ENCODE results near the gene FBXO7. TPM values are rescaled to one million over a fixed set of nuclear protein-coding genes. Genes with fewer than 3 reads are reported as not detected.

Gene FBXO7
- total RNA-seq, 1 donor from 2014 or later, result 105 TPM

DNA sequence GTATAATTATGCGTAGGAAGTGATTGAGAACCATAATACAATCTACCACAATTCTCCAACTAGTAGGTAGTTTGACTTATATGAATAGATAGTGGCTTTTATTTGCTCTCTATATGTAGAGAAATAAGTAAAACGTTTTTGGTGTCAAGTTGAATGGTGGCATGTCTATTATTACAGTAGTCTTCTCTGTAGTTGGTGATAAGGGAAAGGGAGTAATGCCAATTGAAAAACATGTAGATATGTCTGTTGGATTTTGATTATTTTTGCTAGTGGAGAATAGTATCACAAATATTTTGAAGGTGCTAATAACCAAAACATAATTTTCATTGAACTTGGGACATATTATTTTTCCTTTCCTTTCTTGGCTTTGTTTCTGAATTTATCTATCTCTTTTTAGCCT, 17.5 kb downstream of the FBXO7 start:
- Histone ChIP-seq H3K27me3 (ENCODE audit: control insufficient read depth, insufficient read depth, low read length) (no peaks in the 10 kb centered on the region), H3K4me3 (ENCODE audit: low read depth, low read length) (no peak overlapping the region), H3K36me3 (ENCODE audit: control insufficient read depth, insufficient read depth, low read length) (peaks cover 3% of the 10 kb centered on the region)
- TF ChIP-seq, protein P1, sequence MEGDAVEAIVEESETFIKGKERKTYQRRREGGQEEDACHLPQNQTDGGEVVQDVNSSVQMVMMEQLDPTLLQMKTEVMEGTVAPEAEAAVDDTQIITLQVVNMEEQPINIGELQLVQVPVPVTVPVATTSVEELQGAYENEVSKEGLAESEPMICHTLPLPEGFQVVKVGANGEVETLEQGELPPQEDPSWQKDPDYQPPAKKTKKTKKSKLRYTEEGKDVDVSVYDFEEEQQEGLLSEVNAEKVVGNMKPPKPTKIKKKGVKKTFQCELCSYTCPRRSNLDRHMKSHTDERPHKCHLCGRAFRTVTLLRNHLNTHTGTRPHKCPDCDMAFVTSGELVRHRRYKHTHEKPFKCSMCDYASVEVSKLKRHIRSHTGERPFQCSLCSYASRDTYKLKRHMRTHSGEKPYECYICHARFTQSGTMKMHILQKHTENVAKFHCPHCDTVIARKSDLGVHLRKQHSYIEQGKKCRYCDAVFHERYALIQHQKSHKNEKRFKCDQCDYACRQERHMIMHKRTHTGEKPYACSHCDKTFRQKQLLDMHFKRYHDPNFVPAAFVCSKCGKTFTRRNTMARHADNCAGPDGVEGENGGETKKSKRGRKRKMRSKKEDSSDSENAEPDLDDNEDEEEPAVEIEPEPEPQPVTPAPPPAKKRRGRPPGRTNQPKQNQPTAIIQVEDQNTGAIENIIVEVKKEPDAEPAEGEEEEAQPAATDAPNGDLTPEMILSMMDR (IDR thresholded peaks at IDR 0.05; ENCODE audit: insufficient read depth, low read length, poor library complexity, severe bottlenecking), result no peak
- DNase-seq (ENCODE audit: low read depth), result no peak

DNA sequence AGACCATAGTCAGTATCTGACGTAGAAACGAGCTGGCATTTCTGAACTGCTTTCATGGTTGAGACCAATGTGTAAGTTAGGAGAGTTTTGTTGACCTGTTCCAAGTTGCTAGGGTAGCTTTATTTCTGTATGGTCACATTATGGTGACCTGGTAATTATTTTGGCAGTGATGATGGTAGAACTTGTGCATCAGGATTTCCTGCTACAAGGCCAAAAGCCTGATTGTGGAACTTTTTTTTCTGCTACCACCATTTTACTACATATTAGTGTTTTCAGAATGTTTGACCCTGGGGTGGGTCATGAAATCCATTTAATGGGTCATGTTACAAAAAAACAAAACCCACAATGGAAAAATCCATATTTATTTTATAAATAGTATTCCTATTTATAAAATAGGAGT, 18.9 kb downstream of the FBXO7 start:
- TF ChIP-seq, protein P1 (IDR thresholded peaks at IDR 0.05; ENCODE audit: insufficient read depth, low read length, poor library complexity, severe bottlenecking), result no peak
- Histone ChIP-seq H3K27me3 (ENCODE audit: control insufficient read depth, insufficient read depth, low read length) (no peaks in the 10 kb centered on the region), H3K4me3 (ENCODE audit: low read depth, low read length) (no peak overlapping the region), H3K36me3 (ENCODE audit: control insufficient read depth, insufficient read depth, low read length) (peaks cover 4% of the 10 kb centered on the region)
- DNase-seq (ENCODE audit: low read depth), result no peak

- DNase-seq (ENCODE audit: low read depth), result no peak
- Histone ChIP-seq H3K4me3 (ENCODE audit: low read depth, low read length) (no peak overlapping the region), H3K36me3 (ENCODE audit: control insufficient read depth, insufficient read depth, low read length) (peaks cover 6% of the 10 kb centered on the region), H3K27me3 (ENCODE audit: control insufficient read depth, insufficient read depth, low read length) (no peaks in the 10 kb centered on the region)
- TF ChIP-seq, protein P1 (IDR thresholded peaks at IDR 0.05; ENCODE audit: insufficient read depth, low read length, poor library complexity, severe bottlenecking), result no peak
Observed at GRCh38 chr22:32494971-32495370, 20.4 kb downstream of the FBXO7 start.

GRCh38 chr22:32499666-32500065, 25.1 kb downstream of the FBXO7 start:
- TF ChIP-seq, protein P1 (IDR thresholded peaks at IDR 0.05; ENCODE audit: insufficient read depth, low read length, poor library complexity, severe bottlenecking), result no peak
- Histone ChIP-seq H3K4me3 (ENCODE audit: low read depth, low read length) (no peak overlapping the region), H3K36me3 (ENCODE audit: control insufficient read depth, insufficient read depth, low read length) (peaks cover 4% of the 10 kb centered on the region), H3K27me3 (ENCODE audit: control insufficient read depth, insufficient read depth, low read length) (no peaks in the 10 kb centered on the region)
- no peak for DNase-seq (ENCODE audit: low read depth)

GRCh38 chr22:32501836-32502752, 27.5 kb downstream of the FBXO7 start:
- no peak for DNase-seq (ENCODE audit: low read depth)
- H3K27me3 ChIP-seq (ENCODE audit: control insufficient read depth, insufficient read depth, low read length), result no peaks in the 10 kb centered on the region
- no peak overlapping the region for H3K4me3 ChIP-seq (ENCODE audit: low read depth, low read length)
- H3K36me3 ChIP-seq (ENCODE audit: control insufficient read depth, insufficient read depth, low read length), result peaks cover 3% of the 10 kb centered on the region
- TF ChIP-seq, protein P1 (IDR thresholded peaks at IDR 0.05; ENCODE audit: insufficient read depth, low read length, poor library complexity, severe bottlenecking), result no peak
